HEK293 (cell line): Measurements from ENCODE around the gene GSN.

Experiments
- BCL11A ChIP-seq: fragments of 450-650 bp; formaldehyde crosslinking; IDR thresholded peaks from 2 replicates; pipeline ENCODE4 v1.5.1; 2016; ENCODE audit warnings: low read depth, missing biosample characterization, missing genetic modification characterization
- CTCF ChIP-seq: fragments of 450-650 bp; formaldehyde crosslinking; IDR thresholded peaks from 2 replicates; pipeline ENCODE4 v1.5.1; 2016; ENCODE audit warnings: missing biosample characterization, missing genetic modification characterization
- GLI4 ChIP-seq: fragments of 450-650 bp; formaldehyde crosslinking; IDR thresholded peaks from 2 replicates; pipeline ENCODE4 v1.5.1; 2016; ENCODE audit warnings: missing biosample characterization, missing genetic modification characterization
- HOXA7 ChIP-seq: sonication (generic); formaldehyde crosslinking; IDR thresholded peaks from 2 replicates; pipeline ENCODE4 v1.8.1; 2022; ENCODE audit warnings: missing genetic modification reagents, borderline replicate concordance
- KLF1 ChIP-seq: fragments of 450-650 bp; formaldehyde crosslinking; IDR thresholded peaks from 2 replicates; pipeline ENCODE4 v1.5.1; 2016; ENCODE audit warnings: missing biosample characterization, missing genetic modification characterization
- ZBTB1 ChIP-seq: fragments of 450-650 bp; formaldehyde crosslinking; IDR thresholded peaks from 2 replicates; pipeline ENCODE4 v1.5.1; 2016; ENCODE audit warnings: missing biosample characterization, missing genetic modification characterization
- ZBTB10 ChIP-seq: fragments of 450-650 bp; formaldehyde crosslinking; IDR thresholded peaks from 2 replicates; pipeline ENCODE4 v1.5.1; 2016; ENCODE audit warnings: missing biosample characterization, missing genetic modification characterization
- ZBTB21 ChIP-seq: fragments of 450-650 bp; formaldehyde crosslinking; IDR thresholded peaks from 2 replicates; pipeline ENCODE4 v1.5.1; 2017; ENCODE audit warnings: missing biosample characterization, missing genetic modification characterization
- ZNF280D ChIP-seq: fragments of 450-650 bp; formaldehyde crosslinking; IDR thresholded peaks from 2 replicates; pipeline ENCODE4 v1.5.1; 2016; ENCODE audit warnings: missing biosample characterization, missing genetic modification characterization
- ZNF398 ChIP-seq: fragments of 450-650 bp; formaldehyde crosslinking; IDR thresholded peaks from 2 replicates; pipeline ENCODE4 v1.5.1; 2017; ENCODE audit warnings: missing biosample characterization, missing genetic modification characterization
- ZNF626 ChIP-seq: fragments of 450-650 bp; sonication (Bioruptor Pico); formaldehyde crosslinking; IDR thresholded peaks from 2 replicates; pipeline ENCODE4 v1.5.1; 2018; ENCODE audit warnings: missing biosample characterization, missing genetic modification characterization, inconsistent platforms
- ZNF747 ChIP-seq: fragments of 450-650 bp; formaldehyde crosslinking; IDR thresholded peaks from 2 replicates; pipeline ENCODE4 v1.5.1; 2016; ENCODE audit warnings: missing biosample characterization, missing genetic modification characterization
- ZNF792 ChIP-seq: fragments of 450-650 bp; formaldehyde crosslinking; IDR thresholded peaks from 2 replicates; pipeline ENCODE4 v1.5.1; 2016; ENCODE audit warnings: missing biosample characterization, missing genetic modification characterization
- ZNF843 ChIP-seq: fragments of 450-650 bp; formaldehyde crosslinking; IDR thresholded peaks from 2 replicates; pipeline ENCODE4 v1.5.1; 2016; ENCODE audit warnings: missing biosample characterization, missing genetic modification characterization

- TF ChIP-seq ZNF843 (tag by site-specific recombination) = no peak
- no peak for TF ChIP-seq CTCF (tag by site-specific recombination)
- TF ChIP-seq ZNF398 (tag by site-specific recombination) = no peak
- TF ChIP-seq KLF1 (tag by site-specific recombination) = no peak
- TF ChIP-seq ZBTB10 (tag by site-specific recombination) = no peak
- no peak for TF ChIP-seq ZNF626 (tag by site-specific recombination)
- TF ChIP-seq ZNF792 = no peak
- no peak for TF ChIP-seq ZBTB21 (tag by site-specific recombination)
- no peak for TF ChIP-seq ZNF747 (tag by site-specific recombination)
- no peak for TF ChIP-seq GLI4 (tag by site-specific recombination)
- TF ChIP-seq ZNF280D = no peak
- no peak for TF ChIP-seq HOXA7 (CRISPR knock-in tag)
- TF ChIP-seq ZBTB1 (tag by site-specific recombination) = no peak
- TF ChIP-seq BCL11A (tag by site-specific recombination) = no peak
Measured at GRCh38 chr9:121366611-121367192, 98.7 kb downstream of the GSN start.
